ENCODE measurements around the gene CHST3.

The CHST3 gene

GRCh38 chr10:72043016-72043834 is 79.0 kb downstream of the CHST3 start:
- Histone ChIP-seq H3K4me3 (ENCODE audit: insufficient read depth, low read length, poor library complexity, severe bottlenecking) (no peak overlapping the region), H4K20me1 (ENCODE audit: low read depth, low read length) (no peaks in the 10 kb centered on the region), H3K27me3 (ENCODE audit: low read length) (no peaks in the 10 kb centered on the region), H3F3A (ENCODE audit: insufficient read depth) (no peaks in the 10 kb centered on the region), H3K27ac (ENCODE audit: low read depth, low read length) (no peak overlapping the region), H3K9ac (ENCODE audit: low read length) (no peak overlapping the region), H3K9me2 (replicated peaks; ENCODE audit: insufficient read depth, low read length) (no peaks in the 10 kb centered on the region), H3K36me3 (ENCODE audit: low read length) (no peaks in the 10 kb centered on the region), H3K79me2 (ENCODE audit: insufficient read depth, low read length) (no peaks in the 10 kb centered on the region), H2AFZ (ENCODE audit: low read depth, low read length, severe bottlenecking) (no peak overlapping the region), H3K9me3 (ENCODE audit: insufficient read depth, low read length) (no peaks in the 10 kb centered on the region), H3K4me2 (ENCODE audit: low read depth, low read length, poor library complexity, severe bottlenecking) (no peak overlapping the region)
- TF ChIP-seq CTCF (IDR thresholded peaks at IDR 0.05; ENCODE audit: insufficient read depth, low read length, poor library complexity, severe bottlenecking), result no peak
- no peak for TF ChIP-seq EZH2phosphoT487 (conservative IDR thresholded peaks at IDR 0.05; ENCODE audit: low read length)

- Histone ChIP-seq H3K9me2 (replicated peaks; ENCODE audit: insufficient read depth, low read length) (no peaks in the 10 kb centered on the region), H3F3A (ENCODE audit: insufficient read depth) (no peaks in the 10 kb centered on the region), H3K9ac (ENCODE audit: low read length) (no peak overlapping the region), H3K4me3 (ENCODE audit: insufficient read depth, low read length, poor library complexity, severe bottlenecking) (no peak overlapping the region), H3K27me3 (ENCODE audit: low read length) (no peaks in the 10 kb centered on the region), H4K20me1 (ENCODE audit: low read depth, low read length) (no peaks in the 10 kb centered on the region), H3K36me3 (ENCODE audit: low read length) (no peaks in the 10 kb centered on the region), H3K27ac (ENCODE audit: low read depth, low read length) (no peak overlapping the region), H3K4me2 (ENCODE audit: low read depth, low read length, poor library complexity, severe bottlenecking) (no peak overlapping the region), H3K9me3 (ENCODE audit: insufficient read depth, low read length) (no peaks in the 10 kb centered on the region), H2AFZ (ENCODE audit: low read depth, low read length, severe bottlenecking) (no peak overlapping the region), H3K79me2 (ENCODE audit: insufficient read depth, low read length) (no peaks in the 10 kb centered on the region)
- no peak for TF ChIP-seq CTCF (IDR thresholded peaks at IDR 0.05; ENCODE audit: insufficient read depth, low read length, poor library complexity, severe bottlenecking)
These were observed 80.3 kb downstream of the CHST3 start for GRCh38 chr10:72044417-72045041.

DNA sequence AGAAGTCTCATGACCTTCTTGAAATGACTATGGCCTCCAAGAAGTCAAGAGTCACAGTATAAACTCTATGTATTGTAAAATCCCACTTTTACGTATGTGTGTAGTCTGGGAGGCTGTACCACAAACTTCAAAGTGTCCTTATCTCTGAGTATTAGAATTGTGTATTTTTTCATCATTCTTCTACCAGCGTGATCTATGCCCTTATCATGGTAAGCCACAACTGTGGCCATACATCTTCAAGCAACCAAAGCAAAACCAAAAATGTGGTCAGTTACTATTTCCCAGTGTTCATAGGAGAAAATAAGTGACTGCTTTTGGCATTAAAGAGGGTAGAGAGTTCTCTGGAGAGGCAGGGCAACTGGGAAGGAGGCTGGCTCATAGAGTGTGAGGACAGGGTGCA is 81.4 kb downstream of the CHST3 start:
- no peaks in the 10 kb centered on the region for H3K36me3 ChIP-seq (ENCODE audit: low read length)
- no peaks in the 10 kb centered on the region for H3K9me2 ChIP-seq (replicated peaks; ENCODE audit: insufficient read depth, low read length)
- H4K20me1 ChIP-seq (ENCODE audit: low read depth, low read length), result no peaks in the 10 kb centered on the region
- TF ChIP-seq CTCF (IDR thresholded peaks at IDR 0.05; ENCODE audit: insufficient read depth, low read length, poor library complexity, severe bottlenecking) (no peak), EZH2phosphoT487 (conservative IDR thresholded peaks at IDR 0.05; ENCODE audit: low read length) (no peak)
- no peak overlapping the region for H3K27ac ChIP-seq (ENCODE audit: low read depth, low read length)
- H3K79me2 ChIP-seq (ENCODE audit: insufficient read depth, low read length), result no peaks in the 10 kb centered on the region
- H3K4me3 ChIP-seq (ENCODE audit: insufficient read depth, low read length, poor library complexity, severe bottlenecking), result no peak overlapping the region
- H3F3A ChIP-seq (ENCODE audit: insufficient read depth), result no peaks in the 10 kb centered on the region
- H3K9me3 ChIP-seq (ENCODE audit: insufficient read depth, low read length), result no peaks in the 10 kb centered on the region
- H3K27me3 ChIP-seq (ENCODE audit: low read length), result no peaks in the 10 kb centered on the region
- H3K4me2 ChIP-seq (ENCODE audit: low read depth, low read length, poor library complexity, severe bottlenecking), result no peak overlapping the region
- H3K9ac ChIP-seq (ENCODE audit: low read length), result no peak overlapping the region
- H2AFZ ChIP-seq (ENCODE audit: low read depth, low read length, severe bottlenecking), result no peak overlapping the region
